Epithelial cell of proximal tubule (primary cell): ENCODE measurements around the gene TIMM17B. TPM values are rescaled to one million over a fixed set of nuclear protein-coding genes. Genes with fewer than 3 reads are reported as not detected.

ENCODE experiments used
- DNase-seq: peaks from one replicate; pipeline ENCODE4 v3.0.0-alpha.2; 2011; ENCODE audit warnings: low read depth
- H3K4me3 ChIP-seq: 2 replicates; pipeline ENCODE4 v1.5.1; 2011; ENCODE audit warnings: low read depth, mild to moderate bottlenecking, low read length
- CTCF ChIP-seq: conservative IDR thresholded peaks from 2 replicates; pipeline ENCODE4 v1.5.1; 2012; ENCODE audit warnings: low read depth, mild to moderate bottlenecking, low read length
- total RNA-seq: library from RNA; depleted of rRNA; stranded (reverse); fragments of >200 nt; gene quantifications from 2 replicates; pipeline ENCODE4 v1.2.3, GENCODE V29; 2015

The TIMM17B gene
- total RNA-seq = 93.7 and 104 TPM in 2 replicates

DNA sequence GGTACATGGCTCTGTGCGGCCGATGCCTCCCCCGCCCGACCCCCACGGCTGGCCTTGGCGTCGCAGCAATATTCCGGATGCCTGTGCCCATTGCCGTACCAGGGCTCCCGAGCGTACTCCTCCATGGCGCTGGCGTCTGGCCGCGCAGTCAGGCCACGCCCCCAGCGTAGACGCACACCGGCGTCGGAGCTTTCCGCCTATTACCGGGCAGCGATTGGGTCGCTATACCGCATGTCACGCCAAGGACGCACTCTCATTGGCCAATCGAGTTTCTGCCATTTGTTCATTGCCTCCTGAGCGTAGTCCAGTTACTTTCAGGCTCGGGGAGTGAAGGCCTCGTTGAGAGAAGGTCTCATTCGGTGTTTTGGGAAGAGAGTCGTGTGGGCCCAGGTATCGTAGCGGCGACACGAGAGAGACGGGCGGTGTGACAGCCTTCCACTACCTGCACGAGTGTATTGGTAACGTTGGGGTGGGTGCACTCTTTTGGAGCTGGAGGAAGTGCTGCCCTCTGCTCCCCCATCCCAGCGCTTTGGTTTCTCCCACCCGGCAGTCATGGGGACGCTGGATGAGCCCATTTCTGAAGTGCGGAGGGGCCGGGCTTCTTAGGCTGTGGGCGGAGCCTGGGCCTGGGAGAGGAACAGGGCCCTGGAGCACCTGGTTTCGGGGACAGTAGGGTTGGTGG lies at the start of gene TIMM17B, which contains the start of gene PQBP1:
TSS of gene TIMM17B (minus strand) at position 144 of the 682 bp plus-strand sequence. CDS start at position 125, 19 bp downstream.
TSS of gene PQBP1 (plus strand) at position 306 of the 682 bp plus-strand sequence. CDS start 580 bp downstream, outside the sequence.
- H3K4me3 ChIP-seq = peak within 1 kb of the TSS; percentile 85
- TF ChIP-seq CTCF = no peak
- DNase-seq = peak; percentile 76

- peak; percentile 74 for TF ChIP-seq CTCF
- no peak overlapping the region for H3K4me3 ChIP-seq
- DNase-seq = no peak
Measured at GRCh38 chrX:48945517-48946348, 48.2 kb upstream of the TIMM17B start.

DNA sequence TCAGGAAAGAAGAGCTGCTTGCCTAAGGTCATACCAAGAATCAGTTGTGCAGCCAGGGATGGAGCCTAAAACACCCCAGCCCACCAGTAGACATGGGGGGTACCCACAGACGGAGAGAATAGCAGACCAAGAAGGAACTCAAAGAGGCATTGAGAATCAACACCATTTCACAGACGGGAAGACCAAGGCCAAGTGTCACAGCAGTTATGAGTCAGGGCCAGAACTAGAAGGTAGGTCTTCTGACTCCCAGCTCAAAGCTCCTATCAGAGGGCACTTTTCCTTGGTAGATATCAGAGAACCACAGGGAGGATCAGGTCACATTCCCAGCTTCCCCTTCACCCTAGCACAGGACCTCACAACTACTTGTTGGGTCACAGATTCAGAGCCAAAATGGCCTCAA lies 45.3 kb upstream of the TIMM17B start:
- H3K4me3 ChIP-seq = no peak overlapping the region
- no peak for DNase-seq
- TF ChIP-seq CTCF = no peak

DNA sequence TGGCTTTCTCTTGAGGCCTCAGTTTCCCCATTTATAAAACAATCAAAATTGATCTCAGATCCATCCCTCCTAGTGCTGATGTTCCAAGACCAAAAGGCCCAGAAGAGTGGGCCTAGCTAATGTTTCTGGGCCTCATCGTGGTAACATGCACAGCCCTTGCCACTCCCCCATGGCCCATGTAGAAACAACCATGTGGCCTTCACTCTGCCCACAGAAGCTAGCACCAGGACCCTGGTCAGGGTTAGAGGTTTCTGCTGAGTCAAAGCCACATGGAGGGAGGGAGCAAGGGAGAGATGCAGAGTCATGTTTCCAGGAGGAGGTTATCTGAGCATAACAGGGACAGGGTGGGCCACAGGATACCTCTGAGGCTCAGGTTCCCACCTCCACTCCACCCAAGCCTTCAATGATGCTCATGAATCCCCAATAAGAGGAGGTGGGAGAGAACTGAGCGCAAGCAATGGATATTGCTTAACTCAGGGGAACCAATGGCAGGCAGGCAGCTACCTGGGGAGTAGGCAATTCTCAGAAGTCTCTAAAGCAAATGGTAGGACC lies 42.9 kb upstream of the TIMM17B start:
- no peak for DNase-seq
- no peak overlapping the region for H3K4me3 ChIP-seq
- no peak for TF ChIP-seq CTCF

GRCh38 chrX:48939524-48940228 lies 42.1 kb upstream of the TIMM17B start:
- no peak overlapping the region for H3K4me3 ChIP-seq
- no peak for TF ChIP-seq CTCF
- DNase-seq = no peak

DNA sequence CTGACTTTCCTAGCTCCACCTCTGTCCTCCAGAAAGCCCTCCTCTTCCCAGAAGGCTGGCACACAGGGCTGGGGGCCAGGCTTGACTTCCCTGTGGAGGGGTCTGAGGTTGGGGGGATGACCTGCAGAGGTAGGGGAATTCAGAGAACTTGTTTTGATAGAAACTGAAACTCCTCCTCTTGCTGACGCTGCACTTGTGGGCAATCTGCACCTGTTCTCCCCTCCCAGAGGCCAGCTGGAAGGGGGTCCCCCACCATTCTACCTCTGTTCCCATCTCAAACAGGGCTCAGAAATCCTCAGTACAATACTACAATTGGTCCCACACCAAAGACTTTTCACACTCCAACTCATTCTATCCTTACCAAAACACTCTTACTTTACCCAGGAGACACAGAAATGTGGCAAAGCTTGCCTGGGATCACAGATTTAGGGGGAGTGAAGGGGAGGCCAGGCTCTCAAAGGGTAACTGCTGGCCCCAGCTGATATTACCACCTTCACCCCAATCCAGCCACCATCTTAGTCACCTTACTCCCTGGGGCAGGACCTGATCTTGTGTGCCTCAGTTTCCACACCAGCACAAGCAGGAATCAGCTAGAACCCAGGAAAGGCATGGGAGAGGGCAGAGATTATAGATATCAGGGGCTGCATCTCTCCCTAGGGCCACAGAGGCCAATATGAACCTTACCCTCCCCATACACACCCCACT lies 41.3 kb upstream of the TIMM17B start:
- no peak overlapping the region for H3K4me3 ChIP-seq
- TF ChIP-seq CTCF = no peak
- DNase-seq = no peak
